K562 (cell line): ENCODE results near the gene CAPN5. TPM values are rescaled to one million over a fixed set of nuclear protein-coding genes. Genes with fewer than 3 reads are reported as not detected.

Source experiments
- ATAC-seq: fragments of 200-7000 bp; cut with Tn5 transposase; 3 replicates; pipeline ENCODE4 v1.9.1; 2020; ENCODE audit warnings: moderate library complexity
- BruUV-seq: library from RNA; stranded (reverse); fragments of 400-500 nt; replicated peaks from 2 replicates; lab custom pipeline; 2021; lab: Mats Ljungman, UMichigan
- CTCF ChIA-PET: fragments of 300-600 bp; formaldehyde crosslinking; extraction: SDS; loops from one replicate; lab custom pipeline; 2021; ENCODE audit warnings: low intra/inter-chr PET ratio; lab: Yijun Ruan, JAX
- POLR2A ChIA-PET: fragments of 300-600, 350-650 bp; sonication (Branson Sonifier 250); formaldehyde crosslinking; extraction: SDS; loops from one replicate; lab custom pipeline; 2021; ENCODE audit warnings: antibody characterized with exemption, inconsistent platforms; lab: Yijun Ruan, JAX
- DNase-seq, 4 experiments: peaks; one replicate each; pipeline versions ENCODE4 v3.0.0 to v3.0.0-alpha.2; 2011 to 2018; ENCODE audit warnings: low spot score in 3 of 4, mixed read lengths in 3 of 4; ENCODE audit errors: extremely low read depth in 1 of 4
- FAIRE-seq: peaks from 2 replicates; lab custom pipeline; 2011; peaks lifted over from hg19 to GRCh38; lab: Jason Lieb, UNC
- H2AFZ ChIP-seq: 2 replicates; pipeline ENCODE4 v1.6.0; 2011; ENCODE audit warnings: low read depth, low read length, control low read depth, inconsistent platforms
- H3K27ac ChIP-seq: fragments of 200-600 bp; 3 replicates; pipeline ENCODE4 v1.8.0; 2011; ENCODE audit warnings: low read depth, mild to moderate bottlenecking, control low read depth, inconsistent platforms, low read length, moderate library complexity, mixed read lengths; ENCODE audit errors: extremely low read depth
- H3K27me3 ChIP-seq, 2 experiments: fragments of 300-600 bp in 1 of 2; 2 replicates in 1 of 2; 3 replicates in 1 of 2; pipeline versions ENCODE4 v1.6.0 to v1.8.0; 2011; ENCODE audit warnings: inconsistent platforms in 2 of 2, low read length in 2 of 2, mild to moderate bottlenecking in 1 of 2, mixed read lengths in 1 of 2, moderate library complexity in 1 of 2; ENCODE audit not compliant: control insufficient read depth in 2 of 2, insufficient read depth in 2 of 2
- H3K36me3 ChIP-seq: fragments of 300-600 bp; 3 replicates; pipeline ENCODE4 v1.8.0; 2011; ENCODE audit warnings: mild to moderate bottlenecking, low read length, inconsistent platforms; ENCODE audit not compliant: control insufficient read depth, insufficient read depth
- H3K4me1 ChIP-seq, 2 experiments: fragments of 200-600 bp in 1 of 2; replicated peaks in 1 of 2; 2 replicates in 1 of 2; 3 replicates in 1 of 2; pipeline versions ENCODE4 v1.5.1 to v1.8.0; 2011; ENCODE audit warnings: inconsistent platforms in 2 of 2, low read length in 2 of 2, mild to moderate bottlenecking in 1 of 2, mixed read lengths in 1 of 2, moderate library complexity in 1 of 2; ENCODE audit not compliant: control insufficient read depth in 2 of 2, insufficient read depth in 2 of 2
- H3K4me2 ChIP-seq: 2 replicates; pipeline ENCODE4 v1.6.1; 2011; ENCODE audit warnings: low read length, control low read depth, inconsistent platforms, mixed read lengths; ENCODE audit not compliant: insufficient read depth
- H3K4me3 ChIP-seq: fragments of 200-600 bp; sonication (generic), shearing (Covaris generic); 2 replicates; pipeline ENCODE4 v1.5.1; 2016; ENCODE audit warnings: control low read depth, inconsistent platforms
- H3K79me2 ChIP-seq: fragments of 200-600 bp; 3 replicates; pipeline ENCODE4 v1.8.0; 2011; ENCODE audit warnings: low read length, inconsistent platforms; ENCODE audit not compliant: control insufficient read depth, insufficient read depth
- H3K9ac ChIP-seq, 2 experiments: 2 replicates each; pipeline versions ENCODE4 v1.6.0 to v1.6.1; 2011; ENCODE audit warnings: low read depth in 2 of 2, low read length in 2 of 2, control low read depth in 1 of 2, inconsistent platforms in 1 of 2, mild to moderate bottlenecking in 1 of 2, mixed read lengths in 1 of 2; ENCODE audit not compliant: insufficient read depth in 1 of 2
- H3K9me1 ChIP-seq: one replicate; pipeline ENCODE4 v1.6.0; 2011; ENCODE audit warnings: inconsistent platforms, mild to moderate bottlenecking, low read length, moderate library complexity; ENCODE audit not compliant: control insufficient read depth, insufficient read depth
- H3K9me3 ChIP-seq: replicated peaks from 2 replicates; pipeline ENCODE4 v1.5.1; 2011; ENCODE audit warnings: low read depth, low read length, inconsistent platforms; ENCODE audit not compliant: control insufficient read depth, insufficient read depth
- H4K20me1 ChIP-seq: replicated peaks from 2 replicates; pipeline ENCODE4 v1.6.1; 2011; ENCODE audit warnings: low read length, inconsistent platforms, mixed read lengths; ENCODE audit not compliant: control insufficient read depth, insufficient read depth
- BCLAF1 ChIP-seq, 2 experiments: fragments of 450-650 bp in 1 of 2; IDR thresholded peaks; 2 replicates each; pipeline ENCODE4 v1.6.1; 2011 to 2017; ENCODE audit warnings: low read depth in 2 of 2, antibody characterized with exemption in 1 of 2, borderline replicate concordance in 1 of 2, low read length in 1 of 2, mild to moderate bottlenecking in 1 of 2, mixed read lengths in 1 of 2; ENCODE audit not compliant: control insufficient read depth in 1 of 2
- HDGF ChIP-seq: fragments of 450-650 bp; IDR thresholded peaks from 2 replicates; pipeline ENCODE4 v1.6.1; 2016
- LEF1 ChIP-seq: fragments of 450-650 bp; IDR thresholded peaks from 2 replicates; pipeline ENCODE4 v1.6.1; 2016; ENCODE audit warnings: mild to moderate bottlenecking
- MAFG ChIP-seq: fragments of 450-650 bp; conservative IDR thresholded peaks from 2 replicates; pipeline ENCODE4 v1.6.1; 2016; ENCODE audit warnings: missing genetic modification characterization, missing compliant biosample characterization
- MAX ChIP-seq: sonication (generic); formaldehyde crosslinking; IDR thresholded peaks from 2 replicates; pipeline ENCODE4 v1.9.0; 2022; ENCODE audit warnings: mild to moderate bottlenecking, missing genetic modification reagents
- NFYB ChIP-seq: IDR thresholded peaks from 2 replicates; pipeline ENCODE4 v1.6.1; 2011; ENCODE audit warnings: mild to moderate bottlenecking, moderate library complexity; ENCODE audit not compliant: insufficient read length; ENCODE audit errors: extremely low read depth
- SIN3B ChIP-seq: fragments of 450-650 bp; IDR thresholded peaks from 2 replicates; pipeline ENCODE4 v1.6.1; 2017; ENCODE audit warnings: low read depth, mild to moderate bottlenecking, moderate library complexity
- TAF1 ChIP-seq: IDR thresholded peaks from 2 replicates; pipeline ENCODE4 v1.6.1; 2011; ENCODE audit warnings: mild to moderate bottlenecking, low read length, moderate library complexity; ENCODE audit not compliant: insufficient read depth, control insufficient read depth, severe bottlenecking; ENCODE audit errors: extremely low read depth
- USF1 ChIP-seq: sonication (generic); formaldehyde crosslinking; IDR thresholded peaks from 2 replicates; pipeline ENCODE4 v1.9.0; 2022; ENCODE audit warnings: mild to moderate bottlenecking, missing genetic modification reagents
- YBX1 ChIP-seq: fragments of 450-650 bp; IDR thresholded peaks from 2 replicates; pipeline ENCODE4 v1.7.1; 2016; ENCODE audit warnings: mild to moderate bottlenecking
- ZBTB17 ChIP-seq: fragments of 450-650 bp; formaldehyde crosslinking; IDR thresholded peaks from 2 replicates; pipeline ENCODE4 v1.4.0; 2020; ENCODE audit warnings: mild to moderate bottlenecking
- ZNF212 ChIP-seq: fragments of 450-650 bp; formaldehyde crosslinking; IDR thresholded peaks from 2 replicates; pipeline ENCODE4 v1.4.0; 2020; ENCODE audit warnings: mild to moderate bottlenecking
- ZNF592 ChIP-seq: fragments of 450-650 bp; IDR thresholded peaks from 2 replicates; pipeline ENCODE4 v1.6.1; 2017; ENCODE audit warnings: antibody characterized with exemption, mild to moderate bottlenecking
- ZNF696 ChIP-seq: fragments of 250-450 bp; sonication (Bioruptor Pico); conservative IDR thresholded peaks from 2 replicates; pipeline ENCODE4 v1.4.0; 2020; ENCODE audit warnings: mild to moderate bottlenecking, moderate library complexity
- ZNF830 ChIP-seq: fragments of 250-450 bp; sonication (Bioruptor Pico); IDR thresholded peaks from 2 replicates; pipeline ENCODE4 v1.5.0; 2021; ENCODE audit warnings: mild to moderate bottlenecking
- WGBS: fragments of 100-300 bp; shearing (Covaris generic); methylation state at CpG from one replicate; pipeline ENCODE4 v1.1.6; 2016; ENCODE audit warnings: low coverage, mixed read lengths; ENCODE audit not compliant: insufficient coverage; ENCODE audit errors: missing lambda C conversion rate; 5-methylcytosine and 5-hydroxymethylcytosine counted together
- in situ Hi-C: fragments of 300-500 bp; cut with MboI; formaldehyde crosslinking; loops from 4 replicates; pipeline ENCODE4 v1.15.0; 2018; ENCODE audit warnings: inconsistent platforms, mixed read lengths
- intact Hi-C: fragments of 100-400 bp; cut with micrococcal nuclease; formaldehyde crosslinking; loops from 2 replicates; pipeline ENCODE4 v1.14.2; 2022
- polyA plus RNA-seq, 8 experiments: library from polyadenylated mRNA; depleted of rRNA in 4 of 8; stranded (reverse) in 5 of 8; unstranded in 3 of 8; fragments of >200 nt; fragmentation: Nextera tagmentation in 2 of 8; fragmentation: Illumina TruSeq in 1 of 8; extraction: Ambion mirVana in 2 of 8; extraction: Trizol in 1 of 8; gene quantifications; 2 replicates each; pipeline versions ENCODE4 v1.2.1 to v1.2.3, GENCODE V29; 2011 to 2014; ENCODE audit warnings: inconsistent platforms in 1 of 8, missing spikeins in 1 of 8
- total RNA-seq, 7 experiments: library from RNA; depleted of rRNA in 6 of 7; stranded (reverse); fragments of >200 nt in 6 of 7; fragmentation: Illumina TruSeq in 2 of 7; extraction: Trizol in 2 of 7; gene quantifications; 2 replicates each; pipeline versions ENCODE4 v1.2.1 to v1.2.3, GENCODE V29; 2011 to 2021; ENCODE audit warnings: low replicate concordance in 1 of 7

The CAPN5 gene
- total and polyA plus RNA-seq, 9 of the 15 experiments (the other 6 are each of a cell fraction or from before 2014, with no cell fraction given): 0.04 to 0.44 (median 0.14) TPM; not detected in 2

GRCh38 chr11:77087723-77088225 lies 21.0 kb downstream of the CAPN5 start:
- no peaks in the 10 kb centered on the region for H3K9me1 ChIP-seq
- ChIA-PET POLR2A (interaction anchor here (0.8 kb wide), 1 partner anchor 194 kb away, joined by 6 read pairs; no protein-coding TSS in a partner anchor), CTCF (no interaction called here)
- peaks cover 4% of the 10 kb centered on the region; the same call in 1 of the 2 replicates for H4K20me1 ChIP-seq
- H2AFZ ChIP-seq: no peak overlapping the region
- peaks cover 0 to 27% of the 10 kb centered on the region in 2 experiments; a peak in 2 of 5 replicates for H3K27me3 ChIP-seq
- H3K4me3 ChIP-seq: no peak overlapping the region
- no peak overlapping the region for H3K4me2 ChIP-seq
- intact Hi-C loops (no loop called here), in situ Hi-C loops (no loop called here)
- no peak for ATAC-seq
- H3K27ac ChIP-seq: no peak overlapping the region
- H3K79me2 ChIP-seq: no peaks in the 10 kb centered on the region
- H3K36me3 ChIP-seq: no peaks in the 10 kb centered on the region
- no TSS peak for BruUV-seq
- no peak overlapping the region for H3K9ac ChIP-seq
- no peaks in the 10 kb centered on the region for H3K9me3 ChIP-seq
- WGBS: 21% methylated on average over 4 of the region's 9 CpGs
- peaks cover 0 to 15% of the 10 kb centered on the region in 2 experiments; a peak in 3 of 5 replicates for H3K4me1 ChIP-seq
- no peak for DNase-seq
- FAIRE-seq: no peak
- TF ChIP-seq HDGF: no peak
- TF ChIP-seq USF1 (CRISPR knock-in tag): no peak
- TF ChIP-seq ZNF830 (CRISPR knock-in tag): no peak
- no peak for TF ChIP-seq ZNF592
- TF ChIP-seq TAF1: no peak
- no peak for TF ChIP-seq SIN3B
- no peak for TF ChIP-seq ZBTB17 (CRISPR knock-in tag)
- no peak for TF ChIP-seq ZNF212 (CRISPR knock-in tag)
- no peak for TF ChIP-seq MAX
- no peak for TF ChIP-seq YBX1
- TF ChIP-seq NFYB: no peak
- TF ChIP-seq BCLAF1 (IDR thresholded peaks at IDR 0.05; ENCODE audit: borderline replicate concordance in 1 of 2, control insufficient read depth in 1 of 2, low read depth in 2 of 2, low read length in 1 of 2): no peak
- no peak for TF ChIP-seq MAFG
- no peak for TF ChIP-seq LEF1
- TF ChIP-seq ZNF696 (CRISPR knock-in tag): no peak
